Breast epithelium (tissue), 3 donors: ENCODE results near the gene LGALS9.

ENCODE experiments used
- POLR2A ChIP-seq: fragments of 450-650 bp; IDR thresholded peaks from one replicate; pipeline ENCODE4 v1.6.1; 2016; ENCODE audit warnings: antibody characterized with exemption, mild to moderate bottlenecking, moderate library complexity
- TF ChIP-seq, protein P1 (sequence below), 3 donors: fragments of 450-650 bp; IDR thresholded peaks; one replicate each; pipeline ENCODE4 v1.5.1; 2016 to 2017; ENCODE audit warnings: antibody characterized with exemption in 3 of 3, mild to moderate bottlenecking in 3 of 3, moderate library complexity in 3 of 3

DNA sequence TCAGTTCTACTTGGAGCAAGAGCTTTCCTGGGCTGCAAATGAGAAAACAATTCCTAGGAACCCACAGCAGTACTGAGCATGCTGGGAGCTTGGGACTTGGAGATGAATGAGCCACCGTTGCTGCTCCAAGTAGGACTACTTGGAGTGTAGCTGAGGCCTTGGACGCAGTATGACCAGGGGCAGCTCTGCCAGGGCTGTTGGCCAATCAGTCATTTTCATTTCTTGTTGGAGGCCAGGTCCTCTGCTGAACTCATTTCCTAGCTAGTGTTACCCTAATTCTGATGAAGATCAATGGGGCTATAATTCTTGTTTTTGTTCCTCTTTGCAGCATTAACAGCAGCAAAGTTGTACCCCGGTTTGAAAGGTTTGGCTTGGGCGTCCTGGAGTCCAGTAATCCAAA lies 8.0 kb upstream of the LGALS9 start:
- TF ChIP-seq, protein P1, sequence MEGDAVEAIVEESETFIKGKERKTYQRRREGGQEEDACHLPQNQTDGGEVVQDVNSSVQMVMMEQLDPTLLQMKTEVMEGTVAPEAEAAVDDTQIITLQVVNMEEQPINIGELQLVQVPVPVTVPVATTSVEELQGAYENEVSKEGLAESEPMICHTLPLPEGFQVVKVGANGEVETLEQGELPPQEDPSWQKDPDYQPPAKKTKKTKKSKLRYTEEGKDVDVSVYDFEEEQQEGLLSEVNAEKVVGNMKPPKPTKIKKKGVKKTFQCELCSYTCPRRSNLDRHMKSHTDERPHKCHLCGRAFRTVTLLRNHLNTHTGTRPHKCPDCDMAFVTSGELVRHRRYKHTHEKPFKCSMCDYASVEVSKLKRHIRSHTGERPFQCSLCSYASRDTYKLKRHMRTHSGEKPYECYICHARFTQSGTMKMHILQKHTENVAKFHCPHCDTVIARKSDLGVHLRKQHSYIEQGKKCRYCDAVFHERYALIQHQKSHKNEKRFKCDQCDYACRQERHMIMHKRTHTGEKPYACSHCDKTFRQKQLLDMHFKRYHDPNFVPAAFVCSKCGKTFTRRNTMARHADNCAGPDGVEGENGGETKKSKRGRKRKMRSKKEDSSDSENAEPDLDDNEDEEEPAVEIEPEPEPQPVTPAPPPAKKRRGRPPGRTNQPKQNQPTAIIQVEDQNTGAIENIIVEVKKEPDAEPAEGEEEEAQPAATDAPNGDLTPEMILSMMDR (IDR thresholded peaks at IDR 0.05), result no peak
- TF ChIP-seq POLR2A, result no peak
